ENCODE data around the gene KIF18B. TPM values are rescaled to one million over a fixed set of nuclear protein-coding genes. Genes with fewer than 3 reads are reported as not detected.
A peak's percentile ranks its signal among the peaks of the same experiment; 100 is the strongest.

KIF18B gene
- total and polyA plus RNA-seq, 8 donors: 2.9 to 24.5 (median 12.9) TPM

GRCh38 chr17:44914698-44915271 is 32.8 kb downstream of the KIF18B start:
- intact Hi-C loops (cut with DNase I): loop anchor here (10.0 kb wide), 2 partner anchors 100 to 210 kb away; no protein-coding TSS in a partner anchor
- Histone ChIP-seq H3K4me3 (no peak overlapping the region), H3K27ac (no peak overlapping the region), H3K36me3 (no peaks in the 10 kb centered on the region), H3K4me1 (peaks cover 8 to 28% of the 10 kb centered on the region in 2 donors), H3K27me3 (peaks cover 0 to 49% of the 10 kb centered on the region in 2 donors), H3K9me3 (no peaks in the 10 kb centered on the region)
- no peak for ATAC-seq
- DNase-seq: peak in 1 of 4 donors; percentile 49
- TF ChIP-seq CTCF (IDR thresholded peaks at IDR 0.05): no peak

DNA sequence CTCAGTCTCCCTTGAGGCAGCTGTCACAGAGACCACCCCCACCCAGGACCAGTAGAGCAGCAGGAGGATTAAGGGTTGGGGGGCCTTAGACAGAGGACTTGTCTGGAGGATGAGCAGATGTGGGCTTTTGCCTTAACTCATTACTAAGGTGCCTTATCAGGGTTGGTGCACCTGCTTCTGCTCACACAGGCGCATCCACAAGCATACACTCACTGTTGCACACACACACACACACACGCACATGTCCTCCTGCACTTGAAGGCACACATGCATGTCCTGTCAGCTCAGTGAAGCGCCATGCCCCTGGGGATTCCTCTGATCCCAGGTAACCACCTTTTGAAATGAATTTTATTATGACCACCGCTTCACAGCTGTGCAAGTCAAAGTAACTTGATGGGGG is 33.4 kb downstream of the KIF18B start:
- no peaks in the 10 kb centered on the region for H3K9me3 ChIP-seq
- H3K4me3 ChIP-seq: no peak overlapping the region
- no peaks in the 10 kb centered on the region for H3K36me3 ChIP-seq
- ATAC-seq (no peak), DNase-seq (no peak)
- intact Hi-C loops (cut with DNase I): loop anchor here (10.0 kb wide), 2 partner anchors 101 to 211 kb away; no protein-coding TSS in a partner anchor
- H3K27ac ChIP-seq: no peak overlapping the region
- H3K4me1 ChIP-seq: peaks cover 8 to 28% of the 10 kb centered on the region in 2 donors
- TF ChIP-seq CTCF (IDR thresholded peaks at IDR 0.05): no peak
- H3K27me3 ChIP-seq: peaks cover 0 to 49% of the 10 kb centered on the region in 2 donors

GRCh38 chr17:44913676-44914075 is 33.9 kb downstream of the KIF18B start:
- no peak overlapping the region for H3K4me3 ChIP-seq
- H3K27me3 ChIP-seq: peaks cover 0 to 50% of the 10 kb centered on the region in 2 donors
- no peaks in the 10 kb centered on the region for H3K9me3 ChIP-seq
- no peak overlapping the region for H3K27ac ChIP-seq
- H3K36me3 ChIP-seq: no peaks in the 10 kb centered on the region
- H3K4me1 ChIP-seq: peaks cover 8 to 28% of the 10 kb centered on the region in 2 donors
- peak in 1 of 4 donors; percentile 34 for DNase-seq
- ATAC-seq: no peak
- no peak for TF ChIP-seq CTCF (IDR thresholded peaks at IDR 0.05)
- intact Hi-C loops (cut with DNase I): loop anchor here (10.0 kb wide), 2 partner anchors 101 to 211 kb away; no protein-coding TSS in a partner anchor

DNA sequence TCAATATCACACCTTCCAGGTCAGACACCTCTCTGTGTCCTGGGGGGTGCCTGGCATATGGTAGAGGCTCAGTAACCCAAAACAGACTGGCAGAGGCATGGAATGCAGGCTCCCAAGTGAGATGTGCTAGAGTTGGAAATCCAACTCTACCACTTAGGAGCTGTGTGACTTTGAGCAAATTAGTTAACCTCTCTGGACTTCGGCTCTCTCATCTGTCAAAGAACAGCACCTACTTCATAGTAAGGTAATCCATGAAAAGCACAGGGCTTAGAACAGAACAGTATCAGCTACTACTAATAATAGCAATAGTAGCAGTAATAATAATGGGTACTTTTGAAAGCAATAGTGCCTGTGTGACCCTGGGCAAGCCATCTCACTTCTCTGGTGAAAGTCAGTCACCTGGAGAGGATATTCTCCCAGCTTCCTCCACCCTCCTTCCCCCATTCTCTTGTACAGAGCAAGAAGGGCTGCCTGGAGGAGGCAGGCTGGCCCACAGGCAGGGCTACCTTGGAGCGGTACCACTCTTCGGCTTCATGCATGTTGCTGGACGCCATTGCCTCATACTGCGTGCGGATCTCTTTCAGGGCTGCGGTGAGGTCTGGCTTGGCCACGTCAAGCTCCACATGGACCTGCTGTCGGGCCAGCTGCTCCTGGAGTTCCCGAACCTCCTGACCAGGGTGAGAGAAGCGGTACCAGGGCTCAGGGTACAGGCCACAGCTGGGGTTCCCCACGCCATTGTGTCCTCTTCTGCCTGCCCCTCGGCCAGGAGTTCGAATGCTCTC is 34.6 kb downstream of the KIF18B start:
- intact Hi-C loops (cut with DNase I): loop anchor here (10.0 kb wide), 2 partner anchors 102 to 212 kb away; no protein-coding TSS in a partner anchor

More for the DNA sequence above, 34.6 kb downstream of the KIF18B start:
- no peaks in the 10 kb centered on the region for H3K9me3 ChIP-seq
- peaks cover 8 to 28% of the 10 kb centered on the region in 2 donors for H3K4me1 ChIP-seq
- DNase-seq: peak in 1 of 4 donors; percentile 67
- H3K27me3 ChIP-seq: peaks cover 0 to 53% of the 10 kb centered on the region in 2 donors
- H3K27ac ChIP-seq: no peak overlapping the region
- no peak for ATAC-seq
- TF ChIP-seq CTCF (IDR thresholded peaks at IDR 0.05): no peak
- no peak overlapping the region for H3K4me3 ChIP-seq
- H3K36me3 ChIP-seq: no peaks in the 10 kb centered on the region
